22Rv1 (cell line): ENCODE data around the gene CIROP.

Source experiments
- H3K27ac ChIP-seq: fragments of 450-650 bp; 2 replicates; pipeline ENCODE4 v1.5.1; 2017
- CTCF ChIP-seq: fragments of 450-650 bp; IDR thresholded peaks from 2 replicates; pipeline ENCODE4 v1.5.1; 2017; ENCODE audit warnings: mild to moderate bottlenecking
- ZFX ChIP-seq: fragments of 450-650 bp; IDR thresholded peaks from 2 replicates; pipeline ENCODE4 v1.6.1; 2017; ENCODE audit warnings: antibody characterized with exemption, borderline replicate concordance

The CIROP gene

GRCh38 chr14:23104591-23105347 is at the start of gene CIROP:
Gene CIROP, minus strand, starts transcription at chr14:23104989. Its CDS starts 69 bp downstream, at chr14:23104920.
- H3K27ac ChIP-seq: no peak within 1 kb of the TSS
- TF ChIP-seq CTCF: no peak
- no peak for TF ChIP-seq ZFX

GRCh38 chr14:23153851-23154796 is 49.3 kb upstream of the CIROP start:
- H3K27ac ChIP-seq: peak overlapping the region; percentile 22; the same call in 1 of the 2 replicates
- TF ChIP-seq ZFX (no peak), CTCF (no peak)

- TF ChIP-seq CTCF: no peak
- no peak for TF ChIP-seq ZFX
- no peak overlapping the region for H3K27ac ChIP-seq
Observed at GRCh38 chr14:23151342-23151741, 46.6 kb upstream of the CIROP start.

GRCh38 chr14:23149745-23150144 is 45.0 kb upstream of the CIROP start:
- no peak for TF ChIP-seq ZFX
- no peak for TF ChIP-seq CTCF
- H3K27ac ChIP-seq: no peak overlapping the region

GRCh38 chr14:23148591-23149249 is 43.9 kb upstream of the CIROP start:
- no peak overlapping the region for H3K27ac ChIP-seq

GRCh38 chr14:23147676-23148075 is 42.9 kb upstream of the CIROP start:
- TF ChIP-seq CTCF (no peak), ZFX (no peak)
- H3K27ac ChIP-seq: no peak overlapping the region

More at GRCh38 chr14:23148591-23149249, 43.9 kb upstream of the CIROP start:
- TF ChIP-seq CTCF (no peak), ZFX (no peak)
